ENCODE results near the gene GPC5.

The GPC5 gene

DNA sequence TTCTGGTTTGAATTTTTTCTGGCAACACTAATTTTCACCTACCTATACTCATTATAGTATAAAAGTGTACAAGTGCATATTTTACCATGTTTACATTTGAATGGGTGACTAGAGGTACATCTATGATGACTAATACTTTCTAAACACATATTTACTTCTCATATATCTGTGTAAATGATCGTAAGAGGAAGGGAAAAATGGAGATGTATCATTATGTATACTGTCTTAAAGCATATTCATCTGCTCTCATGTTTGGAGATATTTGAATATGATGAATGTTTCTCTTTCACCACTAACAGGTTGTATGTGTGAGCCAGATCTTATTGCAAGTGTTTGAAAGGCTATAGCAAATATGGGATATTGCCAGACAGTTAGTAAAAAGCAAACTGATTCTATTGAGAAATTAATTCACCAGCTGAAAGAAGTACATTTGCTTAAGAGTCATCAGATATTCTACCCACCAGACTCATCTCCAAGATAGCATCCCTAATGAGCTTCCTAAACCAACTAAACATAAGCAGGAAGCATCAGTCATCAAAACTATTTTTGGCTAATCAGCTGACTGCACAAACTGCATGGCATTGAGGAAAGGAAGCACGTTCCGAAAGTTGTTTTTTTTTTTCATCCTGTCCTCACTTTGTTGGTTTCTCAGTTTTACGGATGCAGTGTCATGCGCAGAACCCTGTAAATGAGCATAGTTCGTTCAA, 738.2 kb downstream of the GPC5 start:
- H3K4me3 Mint-ChIP-seq: no peak overlapping the region
- no peaks in the 10 kb centered on the region for H3K4me1 Mint-ChIP-seq
- no peak for ATAC-seq
- H3K36me3 Mint-ChIP-seq: no peaks in the 10 kb centered on the region
- H3K9me3 Mint-ChIP-seq: peaks cover 6% of the 10 kb centered on the region
- H3K27me3 Mint-ChIP-seq: no peaks in the 10 kb centered on the region
- H3K27ac Mint-ChIP-seq: no peak overlapping the region

DNA sequence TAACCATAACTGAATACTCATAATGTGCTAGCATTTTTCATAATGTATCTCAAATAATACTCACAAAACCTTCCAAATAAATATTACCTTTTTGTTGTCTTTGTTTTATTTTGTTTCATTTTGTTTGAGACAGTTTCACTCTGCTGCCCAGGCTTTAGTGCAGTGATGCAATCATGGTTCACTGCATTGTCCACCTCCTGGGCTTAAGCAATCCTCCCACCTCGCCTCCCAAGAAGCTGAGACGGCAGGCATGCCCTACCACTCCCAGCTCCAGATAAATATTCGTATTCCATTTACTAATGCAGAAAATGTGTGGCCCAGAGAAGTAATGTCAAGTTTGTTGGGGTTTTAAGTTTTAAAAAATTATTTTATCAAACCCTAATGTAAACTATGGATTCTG, 739.1 kb downstream of the GPC5 start:
- H3K27me3 Mint-ChIP-seq: no peaks in the 10 kb centered on the region
- no peak for ATAC-seq
- H3K27ac Mint-ChIP-seq: no peak overlapping the region
- H3K4me1 Mint-ChIP-seq: no peaks in the 10 kb centered on the region
- H3K36me3 Mint-ChIP-seq: no peaks in the 10 kb centered on the region
- no peak overlapping the region for H3K4me3 Mint-ChIP-seq
- H3K9me3 Mint-ChIP-seq: peaks cover 6% of the 10 kb centered on the region

DNA sequence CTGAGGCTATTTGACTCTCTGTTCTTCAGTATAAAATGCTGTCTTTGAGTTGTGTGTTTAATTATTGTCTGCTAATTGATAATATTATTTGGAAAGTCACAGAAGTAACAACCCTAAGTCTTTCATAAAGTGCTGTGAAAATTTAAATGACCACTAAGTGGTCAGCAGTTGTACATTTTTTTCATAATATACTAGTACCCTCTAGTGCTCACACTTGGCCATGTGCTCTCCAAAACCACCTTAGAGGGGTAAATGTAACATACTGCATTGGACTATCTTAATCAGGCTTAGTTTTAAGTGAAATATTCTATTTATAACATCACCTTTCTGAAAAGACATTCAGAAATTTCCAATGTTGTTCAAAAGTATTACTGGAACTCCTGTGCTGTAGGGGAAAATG, 745.3 kb downstream of the GPC5 start:
- peaks cover 6% of the 10 kb centered on the region for H3K9me3 Mint-ChIP-seq
- H3K4me1 Mint-ChIP-seq: no peaks in the 10 kb centered on the region
- ATAC-seq: no peak
- no peak overlapping the region for H3K27ac Mint-ChIP-seq
- H3K27me3 Mint-ChIP-seq: no peaks in the 10 kb centered on the region
- no peaks in the 10 kb centered on the region for H3K36me3 Mint-ChIP-seq
- H3K4me3 Mint-ChIP-seq: no peak overlapping the region

DNA sequence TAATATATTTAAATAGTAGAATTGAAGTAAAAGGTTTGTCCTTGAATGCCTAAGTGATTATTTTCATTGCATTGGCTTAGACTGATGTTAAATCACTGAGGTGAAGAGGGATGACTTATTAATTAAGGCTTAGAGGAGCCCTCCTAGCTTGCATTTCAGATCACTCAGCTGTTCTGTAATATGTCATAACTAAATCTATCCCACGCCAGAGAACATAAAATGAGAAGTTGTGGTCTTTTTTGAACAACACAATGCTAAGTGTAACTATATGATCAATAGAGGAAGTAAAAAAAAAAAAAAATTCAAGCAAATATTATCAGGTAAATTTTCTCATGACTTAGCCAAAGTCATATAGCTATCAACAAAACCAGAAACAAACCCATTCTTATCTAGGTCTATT, 752.2 kb downstream of the GPC5 start:
- H3K4me3 Mint-ChIP-seq: no peak overlapping the region
- ATAC-seq: no peak
- H3K27me3 Mint-ChIP-seq: no peaks in the 10 kb centered on the region

DNA sequence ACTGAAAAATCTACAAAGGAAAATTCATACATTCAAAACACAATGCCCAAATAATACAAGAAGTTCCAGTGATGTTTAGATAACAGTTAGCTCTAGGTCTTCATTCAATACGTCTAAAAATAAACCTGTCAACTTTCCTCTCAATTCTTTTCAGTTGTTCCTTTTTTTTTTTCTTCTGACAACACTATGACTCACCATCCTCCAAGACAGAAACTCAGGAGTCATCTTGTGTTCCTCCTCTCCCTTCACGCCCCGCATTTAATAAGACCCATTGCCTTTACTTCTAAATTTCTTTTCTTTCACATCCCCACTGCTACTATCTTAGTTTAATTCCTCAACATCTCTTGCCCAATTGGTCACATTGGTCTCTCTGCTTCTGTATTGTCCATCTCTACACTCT, 759.9 kb downstream of the GPC5 start:
- no peak overlapping the region for H3K4me3 Mint-ChIP-seq
- H3K27ac Mint-ChIP-seq: no peak overlapping the region
- ATAC-seq: no peak
- H3K27me3 Mint-ChIP-seq: no peaks in the 10 kb centered on the region
- H3K4me1 Mint-ChIP-seq: no peaks in the 10 kb centered on the region
- H3K36me3 Mint-ChIP-seq: no peaks in the 10 kb centered on the region
- peaks cover 4% of the 10 kb centered on the region for H3K9me3 Mint-ChIP-seq

More for the DNA sequence above, 752.2 kb downstream of the GPC5 start:
- H3K27ac Mint-ChIP-seq: no peak overlapping the region
- H3K4me1 Mint-ChIP-seq: no peaks in the 10 kb centered on the region
- no peaks in the 10 kb centered on the region for H3K36me3 Mint-ChIP-seq
- H3K9me3 Mint-ChIP-seq: peaks cover 4% of the 10 kb centered on the region

DNA sequence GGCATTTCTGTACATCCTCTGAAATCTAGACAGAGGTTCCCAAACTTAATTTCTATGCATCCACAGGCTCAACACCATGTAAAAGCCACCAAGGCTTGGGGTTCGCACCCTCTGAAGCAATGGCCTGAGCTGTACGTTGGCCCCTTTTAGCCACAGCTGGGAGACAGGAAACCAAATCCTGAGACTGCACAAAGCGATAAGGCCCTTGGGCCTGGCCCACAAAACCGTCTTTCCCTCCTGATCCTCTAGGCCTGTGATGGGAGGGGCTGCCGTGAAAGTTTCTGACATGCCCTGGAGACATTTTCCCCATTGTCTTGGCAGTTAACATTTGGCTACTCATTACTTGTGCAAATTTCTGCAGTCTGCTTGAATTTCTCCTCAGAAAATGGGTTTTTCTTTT, 766.4 kb downstream of the GPC5 start:
- Mint-ChIP-seq H3K36me3 (no peaks in the 10 kb centered on the region), H3K4me1 (no peaks in the 10 kb centered on the region), H3K27me3 (no peaks in the 10 kb centered on the region), H3K4me3 (no peak overlapping the region), H3K9me3 (no peaks in the 10 kb centered on the region), H3K27ac (no peak overlapping the region)
- no peak for ATAC-seq

DNA sequence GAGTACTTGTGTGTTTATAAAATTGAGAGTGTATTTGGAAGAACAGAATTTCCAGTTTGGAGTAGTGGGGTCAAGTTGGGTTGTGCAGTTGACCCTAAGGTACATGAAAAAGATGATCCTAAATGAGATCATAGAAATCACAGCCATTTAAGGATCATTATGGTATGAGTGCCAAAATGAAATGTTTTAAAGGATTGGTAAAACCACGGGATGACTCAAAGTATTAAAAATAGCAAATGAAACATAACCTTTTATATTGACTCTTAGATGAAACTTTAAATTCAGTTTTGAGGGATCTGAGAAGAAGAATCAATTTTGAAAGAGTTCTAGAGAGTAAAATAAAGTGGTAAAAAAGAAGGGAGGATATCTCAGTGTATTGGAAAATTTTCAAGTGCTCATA, 773.8 kb downstream of the GPC5 start:
- Mint-ChIP-seq H3K4me1 (no peaks in the 10 kb centered on the region), H3K27ac (no peak overlapping the region), H3K27me3 (no peaks in the 10 kb centered on the region), H3K36me3 (no peaks in the 10 kb centered on the region), H3K9me3 (peaks cover 3% of the 10 kb centered on the region), H3K4me3 (no peak overlapping the region)
- ATAC-seq: no peak

DNA sequence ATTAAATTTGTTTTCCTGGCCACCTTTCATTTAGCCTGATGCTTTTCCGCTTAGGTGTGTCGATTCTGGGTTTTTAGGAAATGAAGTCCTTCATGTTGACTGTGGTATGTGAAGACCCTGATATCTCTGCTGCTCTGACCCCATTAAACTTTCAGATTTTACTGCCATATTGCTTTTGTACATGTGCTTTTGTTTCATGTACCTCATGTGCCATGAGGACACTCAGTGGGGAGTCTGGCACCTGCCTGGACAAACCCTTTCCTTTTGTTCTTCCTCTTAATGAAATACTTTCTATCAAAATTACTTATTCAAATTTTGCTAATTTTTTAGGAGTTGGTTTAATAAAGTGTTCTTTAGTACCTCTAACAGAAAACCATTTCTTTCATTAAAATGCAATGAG, 774.8 kb downstream of the GPC5 start:
- peaks cover 3% of the 10 kb centered on the region for H3K9me3 Mint-ChIP-seq
- no peaks in the 10 kb centered on the region for H3K36me3 Mint-ChIP-seq
- no peak for ATAC-seq
- no peak overlapping the region for H3K27ac Mint-ChIP-seq
- H3K4me3 Mint-ChIP-seq: no peak overlapping the region
- H3K4me1 Mint-ChIP-seq: no peaks in the 10 kb centered on the region
- no peaks in the 10 kb centered on the region for H3K27me3 Mint-ChIP-seq

DNA sequence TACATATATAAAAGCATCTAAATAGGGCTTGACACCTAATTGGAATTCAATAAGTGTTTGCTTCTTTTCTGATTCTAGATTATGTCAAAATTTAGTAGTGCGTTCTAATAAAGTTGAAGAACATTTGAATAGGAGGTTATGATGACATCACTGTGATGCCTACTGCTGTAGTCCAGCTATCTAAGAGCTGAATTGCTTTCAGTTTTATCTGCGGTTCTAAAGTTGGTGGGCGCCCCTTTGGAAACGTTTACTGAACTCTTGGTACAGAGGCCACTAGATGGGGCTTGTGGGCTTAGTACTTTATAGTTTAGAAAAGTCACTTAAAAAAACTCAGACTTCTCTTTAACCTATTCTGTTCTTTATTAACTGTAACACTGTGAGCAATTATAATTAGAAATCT, 776.9 kb downstream of the GPC5 start:
- Mint-ChIP-seq H3K27me3 (no peaks in the 10 kb centered on the region), H3K4me1 (no peaks in the 10 kb centered on the region), H3K27ac (no peak overlapping the region), H3K36me3 (no peaks in the 10 kb centered on the region), H3K9me3 (peaks cover 3% of the 10 kb centered on the region), H3K4me3 (no peak overlapping the region)
- ATAC-seq: no peak

DNA sequence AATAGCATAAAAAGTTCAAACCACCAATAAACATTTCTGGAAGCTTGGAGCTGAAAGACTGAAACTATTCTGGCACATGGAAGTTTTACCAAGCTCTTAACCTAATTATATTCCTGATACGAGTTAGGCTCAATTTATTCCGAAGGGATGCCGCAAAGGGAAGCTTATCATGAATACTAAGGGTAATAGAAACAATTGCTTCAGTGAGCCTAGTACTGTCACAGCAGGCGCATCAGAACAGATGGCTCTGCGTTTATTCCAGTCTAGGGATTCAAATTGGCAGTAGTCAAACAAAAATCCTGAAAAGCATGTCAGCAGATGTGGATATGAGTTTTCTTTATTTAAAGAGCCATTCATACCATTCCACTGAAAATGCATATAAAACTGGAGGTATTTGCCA, 779.5 kb downstream of the GPC5 start:
- Mint-ChIP-seq H3K27me3 (no peaks in the 10 kb centered on the region), H3K9me3 (no peaks in the 10 kb centered on the region), H3K36me3 (no peaks in the 10 kb centered on the region), H3K27ac (no peak overlapping the region), H3K4me3 (no peak overlapping the region), H3K4me1 (no peaks in the 10 kb centered on the region)
- no peak for ATAC-seq

DNA sequence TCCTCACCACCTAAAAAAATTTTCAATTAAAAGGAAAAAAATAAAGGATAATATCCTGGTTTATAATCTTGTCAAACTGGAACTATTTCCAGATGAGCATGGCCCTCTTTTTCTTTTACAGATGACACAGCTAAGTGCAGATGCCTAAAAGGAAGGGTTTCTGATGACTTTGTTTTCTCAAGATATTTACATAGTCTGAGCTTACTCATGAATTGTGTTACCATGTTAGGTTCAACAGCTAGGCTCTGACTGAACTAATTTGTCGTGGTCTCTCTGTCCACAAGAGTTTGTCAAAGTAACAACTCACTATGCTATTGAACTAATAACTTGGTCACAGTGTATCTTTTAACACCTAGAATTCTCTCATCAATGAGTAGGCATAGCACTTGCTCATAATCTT, 780.8 kb downstream of the GPC5 start:
- no peak for ATAC-seq
- Mint-ChIP-seq H3K36me3 (no peaks in the 10 kb centered on the region), H3K27me3 (no peaks in the 10 kb centered on the region), H3K4me1 (no peaks in the 10 kb centered on the region), H3K9me3 (no peaks in the 10 kb centered on the region), H3K4me3 (no peak overlapping the region), H3K27ac (no peak overlapping the region)

DNA sequence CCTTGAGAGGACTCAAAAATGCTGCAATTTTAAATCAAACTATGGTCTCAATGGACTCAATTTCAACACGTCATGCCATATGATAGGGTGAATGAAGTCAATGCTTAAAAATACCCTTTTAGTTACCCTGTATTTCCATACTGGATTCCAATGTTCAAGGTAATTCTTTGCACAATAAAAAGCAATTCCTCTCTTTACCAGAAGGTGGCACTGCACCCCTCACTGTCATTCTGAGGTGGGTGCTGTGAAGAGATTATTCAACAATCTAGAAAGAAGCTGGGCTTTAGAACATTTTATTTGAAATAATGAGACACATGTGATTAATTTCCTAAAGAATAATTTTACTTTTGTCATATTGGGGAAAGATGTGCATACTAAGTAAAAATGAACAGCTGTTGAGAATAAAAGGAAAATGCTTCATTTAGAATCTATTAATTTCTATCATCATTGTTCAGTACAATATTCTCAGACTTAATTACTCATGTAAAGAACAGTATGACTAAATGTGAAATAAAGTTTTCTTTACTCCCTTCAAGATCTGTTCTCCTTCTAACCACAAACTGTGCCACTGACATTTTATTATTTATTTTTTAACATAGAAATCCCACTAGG, 789.1 kb downstream of the GPC5 start:
- Mint-ChIP-seq H3K9me3 (peaks cover 6% of the 10 kb centered on the region), H3K27me3 (no peaks in the 10 kb centered on the region)
- ATAC-seq: no peak

DNA sequence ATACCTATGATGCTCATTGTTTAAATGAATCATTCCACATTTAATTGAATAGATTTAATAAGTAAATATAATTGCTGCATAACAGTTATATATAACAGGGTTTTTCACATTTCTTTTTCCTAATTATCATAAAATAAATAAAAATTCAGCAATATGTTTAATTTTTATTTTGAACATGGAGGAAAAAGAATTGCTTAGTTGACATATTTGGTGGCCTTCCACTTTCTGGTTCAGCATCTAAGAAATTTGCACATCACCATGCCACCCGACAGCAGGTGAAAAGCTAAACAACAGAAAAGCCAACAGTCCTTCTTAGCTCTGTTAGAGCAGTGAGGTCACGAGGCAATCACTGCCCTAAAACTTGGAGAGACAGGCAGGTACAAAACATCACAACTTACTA, 790.2 kb downstream of the GPC5 start:
- no peaks in the 10 kb centered on the region for H3K27me3 Mint-ChIP-seq
- no peaks in the 10 kb centered on the region for H3K36me3 Mint-ChIP-seq
- H3K27ac Mint-ChIP-seq: no peak overlapping the region

More for the DNA sequence above, 789.1 kb downstream of the GPC5 start:
- H3K36me3 Mint-ChIP-seq: no peaks in the 10 kb centered on the region
- no peaks in the 10 kb centered on the region for H3K4me1 Mint-ChIP-seq
- no peak overlapping the region for H3K27ac Mint-ChIP-seq
- H3K4me3 Mint-ChIP-seq: no peak overlapping the region

DNA sequence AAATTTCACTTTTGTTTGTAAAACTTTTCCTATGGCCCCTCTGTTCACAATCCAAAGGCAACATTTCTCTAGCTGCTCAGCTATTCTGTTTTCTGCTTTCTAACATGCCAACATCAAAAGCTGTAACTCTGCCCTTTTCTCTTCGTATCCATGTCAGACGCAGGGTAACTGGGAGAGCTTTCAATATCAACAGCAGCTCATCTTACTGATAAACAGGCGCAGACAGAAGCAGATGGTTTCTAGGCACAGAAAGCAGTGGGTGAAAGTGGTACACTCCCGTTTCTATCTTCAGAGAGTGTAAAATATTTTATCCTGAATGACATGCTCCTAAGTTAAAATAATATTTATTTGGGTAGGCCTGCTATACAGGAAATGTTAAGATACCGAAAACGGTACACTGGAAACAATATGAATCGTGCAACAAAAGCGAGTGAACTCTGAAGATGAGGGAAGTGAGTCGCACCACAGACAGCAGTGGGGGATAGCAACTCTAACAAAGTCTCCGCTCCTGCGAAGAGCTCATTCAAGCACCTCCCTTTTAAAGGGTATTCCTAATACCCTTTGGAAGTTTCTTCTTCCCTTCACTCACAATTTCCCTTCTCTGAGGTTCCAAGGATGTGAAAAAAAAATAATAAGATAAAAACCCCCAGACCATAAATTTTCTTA, 798.3 kb downstream of the GPC5 start:
- no peak for ATAC-seq
- Mint-ChIP-seq H3K27me3 (no peaks in the 10 kb centered on the region), H3K4me1 (no peaks in the 10 kb centered on the region), H3K27ac (no peak overlapping the region), H3K9me3 (no peaks in the 10 kb centered on the region), H3K36me3 (no peaks in the 10 kb centered on the region), H3K4me3 (no peak overlapping the region)

More for the DNA sequence above, 790.2 kb downstream of the GPC5 start:
- no peak for ATAC-seq
- H3K4me3 Mint-ChIP-seq: no peak overlapping the region
- H3K9me3 Mint-ChIP-seq: peaks cover 6% of the 10 kb centered on the region
- no peaks in the 10 kb centered on the region for H3K4me1 Mint-ChIP-seq

DNA sequence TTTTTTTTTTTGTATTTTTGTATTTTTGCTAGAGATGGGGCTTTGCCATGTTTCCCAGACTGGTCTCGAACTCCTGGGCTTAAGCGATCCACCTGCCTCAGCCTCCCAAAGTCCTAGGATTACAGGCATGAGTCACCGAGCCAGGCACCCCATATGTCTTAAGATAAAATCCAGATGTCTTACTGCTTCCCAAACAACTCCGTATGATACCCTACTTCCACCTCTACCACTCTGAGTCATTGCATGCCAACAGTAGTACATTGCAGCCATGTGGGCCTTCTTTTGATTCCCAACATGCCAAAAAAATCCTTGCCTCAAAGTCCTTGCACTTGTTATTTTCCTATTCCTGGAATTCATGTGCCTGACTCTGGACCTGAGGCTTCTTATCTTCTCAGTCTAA, 799.2 kb downstream of the GPC5 start:
- no peak for ATAC-seq
- H3K36me3 Mint-ChIP-seq: no peaks in the 10 kb centered on the region
- H3K27me3 Mint-ChIP-seq: no peaks in the 10 kb centered on the region

DNA sequence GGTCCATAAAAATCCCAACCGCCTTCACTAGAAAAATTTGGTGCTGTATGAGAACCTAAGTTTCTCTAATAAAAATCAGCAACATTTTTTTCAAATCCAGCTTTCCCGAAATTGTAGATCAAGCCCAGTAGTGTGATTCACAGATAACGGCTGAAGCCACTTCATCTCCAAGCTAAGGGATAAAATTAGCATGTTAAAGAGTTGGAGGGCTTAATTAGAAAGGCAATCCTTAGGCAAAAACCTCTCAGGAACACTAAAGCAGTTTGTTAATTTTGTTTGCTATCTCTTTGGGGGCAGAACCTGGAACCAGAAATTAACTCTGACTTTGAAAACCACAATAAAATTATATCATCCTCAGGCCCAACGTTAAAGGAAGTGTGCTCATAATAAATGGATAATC, 820.2 kb downstream of the GPC5 start:
- Mint-ChIP-seq H3K27ac (no peak overlapping the region), H3K27me3 (no peaks in the 10 kb centered on the region), H3K36me3 (no peaks in the 10 kb centered on the region), H3K9me3 (peaks cover 7% of the 10 kb centered on the region), H3K4me3 (no peak overlapping the region), H3K4me1 (no peaks in the 10 kb centered on the region)
- ATAC-seq: no peak

More for the DNA sequence above, 799.2 kb downstream of the GPC5 start:
- no peak overlapping the region for H3K4me3 Mint-ChIP-seq
- H3K27ac Mint-ChIP-seq: no peak overlapping the region
- H3K9me3 Mint-ChIP-seq: no peaks in the 10 kb centered on the region
- H3K4me1 Mint-ChIP-seq: no peaks in the 10 kb centered on the region
